Esophagus (tissue), 2 donors: ENCODE results near the gene MRPS16. TPM values are rescaled to one million over a fixed set of nuclear protein-coding genes. Genes with fewer than 3 reads are reported as not detected.
"Not testable (repeated sequence)": the region's sequence is repeated elsewhere in the genome, so short reads cannot be mapped to it uniquely, and the experiment has no call there.

Experiments
- H3K27ac ChIP-seq, 2 donors: one replicate each; pipeline ENCODE4 v1.5.1; 2013; ENCODE audit warnings: low read depth in 2 of 2, mild to moderate bottlenecking in 2 of 2, inconsistent platforms in 1 of 2, low read length in 1 of 2, moderate library complexity in 1 of 2
- H3K27me3 ChIP-seq, 2 donors: one replicate each; pipeline ENCODE4 v1.6.1; 2013; ENCODE audit warnings: low read length in 2 of 2, control low read depth in 1 of 2, mild to moderate bottlenecking in 1 of 2; ENCODE audit not compliant: insufficient read depth in 2 of 2, control insufficient read depth in 1 of 2
- H3K36me3 ChIP-seq, 2 donors: one replicate each; pipeline ENCODE4 v1.6.1; 2013; ENCODE audit warnings: low read length in 1 of 2; ENCODE audit not compliant: control insufficient read depth in 2 of 2, insufficient read depth in 2 of 2
- H3K4me1 ChIP-seq, 2 donors: one replicate each; pipeline ENCODE4 v1.6.1; 2013; ENCODE audit warnings: low read length in 1 of 2; ENCODE audit not compliant: control insufficient read depth in 2 of 2, insufficient read depth in 2 of 2
- H3K4me3 ChIP-seq, 2 donors: one replicate each; pipeline ENCODE4 v1.5.1; 2013; ENCODE audit warnings: low read length in 2 of 2, mild to moderate bottlenecking in 2 of 2, low read depth in 1 of 2, moderate library complexity in 1 of 2
- H3K9me3 ChIP-seq, 2 donors: one replicate each; pipeline ENCODE4 v1.6.1; 2013; ENCODE audit warnings: mild to moderate bottlenecking in 2 of 2, low read depth in 1 of 2, low read length in 1 of 2, moderate library complexity in 1 of 2; ENCODE audit not compliant: control insufficient read depth in 2 of 2, insufficient read depth in 1 of 2
- WGBS, 2 donors: extraction: QIAGEN DNeasy Blood & Tissue Kit; methylation state at CpG; one replicate each; pipeline ENCODE4 v1.1.7; 2013; 5-methylcytosine and 5-hydroxymethylcytosine counted together
- polyA plus RNA-seq, 2 donors: library from polyadenylated mRNA; stranded (reverse); fragments of 200-250 nt; gene quantifications; one replicate each; pipeline ENCODE4 v1.2.3, GENCODE V29; 2013
- donor health status: healthy with polysubstance abuse.
- donor health status: Bipolar disorder and iron deficiency.

The MRPS16 gene
- polyA plus RNA-seq, 2 donors, result 41.7 to 60.3 TPM

DNA sequence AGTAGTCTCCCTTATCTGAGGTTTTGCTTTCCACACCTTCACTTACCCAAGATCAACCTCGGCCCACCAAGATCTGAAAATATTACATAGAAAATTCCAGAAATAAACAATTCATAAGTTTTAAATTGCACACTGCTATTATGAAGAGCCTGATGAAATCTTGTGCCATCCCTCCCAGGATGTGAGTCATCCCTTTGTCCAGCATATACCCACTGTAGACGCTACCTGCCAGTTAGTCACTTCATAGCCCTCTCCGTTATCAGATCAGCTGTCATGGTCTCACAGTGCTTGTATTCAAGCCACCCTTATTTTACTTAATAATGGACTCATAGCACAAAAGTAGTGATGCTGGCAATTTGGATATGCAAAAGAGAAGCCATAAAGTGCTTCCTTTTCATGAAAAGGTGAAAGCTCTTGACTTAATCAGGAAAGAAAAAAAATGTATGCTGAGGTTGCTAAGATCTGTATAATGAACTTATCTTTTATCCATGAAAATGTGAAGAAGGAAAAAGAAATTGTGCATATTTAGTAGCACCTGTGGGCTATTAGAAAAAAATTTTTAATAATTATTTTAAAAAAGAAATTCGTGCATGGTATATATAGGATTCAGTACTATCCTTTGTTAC lies 9.8 kb upstream of the MRPS16 start:
- WGBS, 2 donors, result 57 to 69% methylated on average over 4 of the region's 4 CpGs
- Histone ChIP-seq H3K4me1 (no peaks in the 10 kb centered on the region), H3K4me3 (no peak overlapping the region), H3K36me3 (no peaks in the 10 kb centered on the region), H3K9me3 (no peaks in the 10 kb centered on the region), H3K27me3 (no peaks in the 10 kb centered on the region), H3K27ac (no peak overlapping the region)

DNA sequence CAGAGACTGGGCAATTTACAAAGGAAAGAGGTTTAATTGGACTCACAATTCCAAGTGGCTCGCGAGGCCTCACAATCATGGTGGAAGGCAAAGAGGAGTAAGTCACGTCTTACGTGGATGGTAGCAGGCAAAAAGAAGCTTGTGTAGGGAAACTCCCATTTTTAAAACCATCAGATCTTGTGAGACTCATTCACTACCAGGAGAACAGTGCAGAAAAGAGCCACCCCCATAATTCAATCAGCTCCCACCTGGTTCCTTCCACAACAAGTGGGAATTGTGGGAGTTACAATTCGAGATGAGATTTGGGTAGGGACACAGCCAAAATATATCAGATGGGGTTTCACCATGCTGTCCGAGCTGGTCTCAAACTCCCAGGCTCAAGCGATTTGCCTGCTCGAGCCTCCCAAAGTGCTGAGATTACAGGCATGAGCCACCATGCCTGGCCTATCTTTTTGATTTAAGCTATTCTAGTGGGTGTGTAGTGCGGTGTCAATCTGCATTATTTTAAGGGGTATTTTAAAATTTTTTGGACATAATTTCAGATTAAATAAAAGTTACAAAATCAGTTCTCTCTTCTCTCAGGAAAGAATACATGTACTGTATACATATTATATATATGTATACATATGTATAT lies 9.0 kb upstream of the MRPS16 start:
- no peaks in the 10 kb centered on the region for H3K36me3 ChIP-seq
- WGBS, 2 donors, result 86 to 95% methylated on average over 9 of the region's 9 CpGs
- no peaks in the 10 kb centered on the region for H3K27me3 ChIP-seq
- no peaks in the 10 kb centered on the region for H3K4me1 ChIP-seq
- no peak overlapping the region for H3K4me3 ChIP-seq
- H3K27ac ChIP-seq, result no peak overlapping the region
- no peaks in the 10 kb centered on the region for H3K9me3 ChIP-seq

DNA sequence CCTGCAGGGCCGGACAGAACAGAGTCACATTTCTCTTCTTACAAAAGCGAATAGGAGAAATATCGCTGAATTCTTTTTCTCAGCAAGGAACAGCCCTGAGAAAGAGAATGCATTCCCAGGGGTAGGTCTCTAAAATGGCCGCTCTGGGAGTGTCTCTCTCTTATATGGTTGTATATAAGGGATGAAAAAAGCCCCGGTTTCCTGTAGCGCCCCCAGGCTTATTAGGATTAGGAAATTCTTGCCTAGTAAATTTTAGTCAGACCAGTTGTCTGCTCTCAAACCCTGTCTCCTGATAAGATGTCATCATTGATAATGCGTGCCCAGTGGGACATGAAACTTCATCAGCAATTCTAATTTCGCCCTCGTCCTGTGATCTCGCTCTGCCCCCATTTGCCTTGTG lies 6.2 kb upstream of the MRPS16 start:
- not testable (repeated sequence) for H3K27me3 ChIP-seq, H3K36me3 ChIP-seq, H3K27ac ChIP-seq, H3K4me3 ChIP-seq, H3K4me1 ChIP-seq, H3K9me3 ChIP-seq
- 93 to 97% methylated on average over 10 of the region's 10 CpGs for WGBS, 2 donors

DNA sequence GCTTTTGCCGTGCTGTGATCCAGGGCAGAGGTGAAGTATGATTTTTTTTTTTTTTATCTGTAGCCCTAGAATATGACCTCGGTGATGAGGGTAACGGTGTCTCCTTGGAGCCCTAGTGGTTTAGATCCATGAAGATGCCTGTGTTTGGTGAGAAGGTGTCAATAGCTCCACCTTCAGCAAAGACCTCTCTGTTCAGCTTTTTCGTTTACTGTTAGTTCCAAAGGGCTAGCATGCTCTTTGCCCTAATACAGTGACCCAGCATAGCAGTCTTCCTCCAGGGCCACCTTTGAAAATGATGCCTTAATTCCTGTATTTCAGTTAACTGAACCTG lies 746 bp upstream of the MRPS16 start:
- no peaks in the 10 kb centered on the region for H3K27me3 ChIP-seq
- peak overlapping the region; percentile 72 to 83 for H3K4me3 ChIP-seq
- WGBS, 2 donors, result 0 to 1% methylated on average over 4 of the region's 4 CpGs
- peaks cover 0 to 4% of the 10 kb centered on the region in 2 donors for H3K36me3 ChIP-seq
- peak overlapping the region; percentile 93 to 95 for H3K27ac ChIP-seq
- no peaks in the 10 kb centered on the region for H3K9me3 ChIP-seq
- H3K4me1 ChIP-seq, result peaks cover 4 to 5% of the 10 kb centered on the region in 2 donors

DNA sequence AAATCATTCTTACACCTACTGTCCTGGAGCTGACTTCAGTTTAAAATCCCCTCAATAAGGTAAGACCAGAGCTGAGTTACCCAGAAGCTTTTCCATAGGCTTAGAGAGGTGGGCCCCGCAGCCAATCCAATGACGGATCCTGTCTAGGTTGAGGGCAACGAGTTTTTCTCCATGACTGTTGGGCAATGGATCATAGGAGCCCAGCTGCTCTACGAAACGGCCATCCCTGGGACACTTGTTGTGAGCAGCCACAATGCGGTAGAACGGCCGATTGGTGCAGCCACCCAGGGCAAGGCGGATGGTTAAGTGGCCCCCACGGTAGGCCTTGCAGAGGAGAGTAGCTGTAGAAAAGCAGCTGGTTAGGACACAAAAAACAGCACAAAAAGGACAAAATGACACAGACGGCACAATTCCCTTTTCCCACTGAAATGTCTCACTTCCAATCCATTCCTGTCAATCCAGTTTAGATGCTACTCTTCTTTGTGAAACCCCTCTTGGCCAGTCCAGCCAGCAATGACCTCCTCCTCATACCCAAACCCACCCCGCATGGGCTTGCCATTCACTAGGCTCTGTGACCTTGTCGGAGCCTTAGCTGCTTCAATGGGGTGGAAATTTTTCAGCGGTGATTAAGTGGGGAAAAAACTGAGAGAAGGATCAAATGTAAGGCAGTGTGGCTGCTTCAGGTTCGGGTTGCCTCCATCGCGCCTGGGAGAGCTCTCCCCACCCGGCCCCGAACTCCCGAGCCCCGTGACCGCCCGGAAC lies 580 bp downstream of the MRPS16 start:
- Histone ChIP-seq H3K27ac (peak overlapping the region; percentile 93 to 95), H3K4me3 (peak overlapping the region; percentile 72 to 83), H3K36me3 (peaks cover 0 to 4% of the 10 kb centered on the region in 2 donors), H3K4me1 (peaks cover 4 to 5% of the 10 kb centered on the region in 2 donors), H3K27me3 (no peaks in the 10 kb centered on the region), H3K9me3 (no peaks in the 10 kb centered on the region)
- WGBS, 2 donors, result 12 to 14% methylated on average over 23 of the region's 23 CpGs

DNA sequence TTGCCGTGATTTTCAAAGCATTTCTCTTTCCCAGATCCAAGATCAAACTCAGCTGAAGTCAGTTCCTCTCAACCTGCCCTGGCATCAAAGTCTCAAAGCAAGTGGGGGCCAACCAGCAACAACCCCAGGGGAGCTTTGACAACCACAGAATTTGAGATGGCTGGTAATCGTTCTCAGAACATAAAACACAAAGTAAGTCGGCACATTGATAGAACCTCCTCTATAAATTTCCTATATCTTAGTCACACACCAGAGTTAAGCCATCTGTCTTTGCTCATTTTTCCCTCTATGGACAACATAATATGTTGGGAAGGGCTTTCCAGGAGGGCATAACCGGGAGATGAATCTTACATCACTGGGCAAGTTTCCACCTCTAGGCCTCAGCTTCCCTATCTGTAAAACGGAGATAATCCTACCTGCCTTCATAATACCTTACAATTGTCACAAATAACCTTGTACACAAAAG lies 4.2 kb downstream of the MRPS16 start:
- Histone ChIP-seq H3K27me3 (no peaks in the 10 kb centered on the region), H3K27ac (no peak overlapping the region), H3K36me3 (peaks cover 0 to 4% of the 10 kb centered on the region in 2 donors), H3K9me3 (no peaks in the 10 kb centered on the region), H3K4me1 (peaks cover 4 to 5% of the 10 kb centered on the region in 2 donors), H3K4me3 (no peak overlapping the region)
- 70 to 73% methylated on average over 5 of the region's 5 CpGs for WGBS, 2 donors

DNA sequence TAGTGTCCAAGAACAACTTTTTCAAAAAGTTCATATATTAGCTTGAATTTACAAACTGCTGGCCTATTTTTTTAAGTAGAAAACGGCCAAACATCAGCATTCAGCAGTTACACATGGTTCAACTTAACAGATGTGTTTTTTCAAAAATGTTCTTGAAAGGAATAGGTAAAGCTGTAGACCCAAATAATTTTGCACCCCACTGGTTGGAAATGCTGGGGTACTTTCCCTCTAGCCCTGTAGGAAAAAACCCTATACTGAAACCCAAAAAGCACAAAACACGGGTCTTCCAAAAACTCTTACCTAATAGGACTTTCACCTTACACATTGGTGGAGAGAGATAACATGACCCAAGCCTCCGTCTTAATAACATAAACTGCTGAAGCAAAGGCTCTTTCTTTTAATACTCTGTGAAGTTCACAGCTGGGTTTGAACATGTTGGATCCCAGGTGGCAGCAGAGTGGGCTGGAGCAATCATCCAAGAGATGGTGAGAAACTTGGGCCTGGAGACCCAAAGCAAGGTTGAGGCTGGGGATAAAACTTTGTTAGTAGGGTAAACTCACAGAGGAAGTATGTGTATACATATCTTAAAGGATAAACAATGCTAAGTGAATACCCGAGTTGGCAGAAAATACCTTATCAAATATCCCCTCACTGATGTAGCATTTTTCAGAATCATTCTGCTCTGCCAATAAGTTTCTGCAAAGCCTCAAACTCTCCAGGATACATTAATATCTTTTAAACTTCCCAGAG lies 4.8 kb downstream of the MRPS16 start:
- WGBS, 2 donors, result 23 to 25% methylated on average over 4 of the region's 4 CpGs
- Histone ChIP-seq H3K4me3 (peak overlapping the region; percentile 86 to 90), H3K4me1 (peaks cover 4 to 5% of the 10 kb centered on the region in 2 donors)

DNA sequence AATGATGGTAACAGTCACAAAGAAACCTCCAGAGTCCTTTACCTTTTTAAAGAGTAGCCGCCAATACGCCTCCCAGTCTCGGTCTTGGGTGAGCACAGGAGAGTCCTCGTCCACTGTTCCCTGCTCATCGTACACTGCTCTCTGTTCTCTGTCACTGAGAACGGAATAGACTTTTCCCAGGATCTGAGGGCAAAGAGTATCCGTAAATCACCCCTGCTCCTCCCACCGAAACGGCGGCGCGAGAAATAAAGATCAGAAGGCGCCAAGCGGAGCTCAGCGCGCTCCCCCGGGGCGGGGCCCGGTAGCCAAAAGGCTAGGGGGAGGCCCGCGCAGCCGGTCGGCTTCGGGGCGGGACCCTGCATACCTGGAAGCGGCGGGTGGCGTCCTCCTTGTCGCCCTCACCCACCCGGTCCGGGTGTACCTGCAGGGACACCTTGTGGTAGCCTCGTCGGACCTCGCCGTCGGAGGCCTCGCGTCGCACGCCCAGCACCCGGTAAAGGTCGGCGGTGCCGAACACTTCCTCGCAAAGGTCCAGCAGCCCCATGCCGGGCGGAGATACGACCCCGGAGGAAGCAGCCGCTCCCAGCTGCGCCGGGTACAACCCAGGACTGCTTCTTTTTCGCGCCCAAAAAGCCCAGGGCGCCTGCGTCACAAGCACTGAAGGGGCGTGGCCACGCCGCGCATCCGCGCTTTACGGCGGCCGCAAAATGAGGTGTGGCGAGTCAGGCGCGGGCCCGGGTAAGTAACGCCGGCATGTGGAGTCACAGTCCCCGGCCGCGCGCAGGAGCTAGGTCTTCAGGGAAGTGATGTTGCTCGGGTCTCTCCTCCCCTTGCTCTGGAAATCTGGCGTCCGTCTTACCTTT lies 5.6 kb downstream of the MRPS16 start, which contains the start of gene DNAJC9:
TSS of gene DNAJC9 (minus strand) at position 610 of the 863 bp plus-strand sequence. CDS start at position 544, 66 bp downstream.
- peak within 1 kb of the TSS; percentile 96 to 98 for H3K27ac ChIP-seq
- peaks cover 2 to 4% of the 10 kb centered on the region in 2 donors for H3K36me3 ChIP-seq
- peaks cover 4 to 5% of the 10 kb centered on the region in 2 donors for H3K4me1 ChIP-seq
- no peaks in the 10 kb centered on the region for H3K27me3 ChIP-seq
- H3K4me3 ChIP-seq, result peak within 1 kb of the TSS; percentile 86 to 90
- H3K9me3 ChIP-seq, result no peaks in the 10 kb centered on the region
- WGBS, 2 donors, result 0 to 1% methylated on average over 78 of the region's 78 CpGs

More for the DNA sequence above, 4.8 kb downstream of the MRPS16 start:
- H3K36me3 ChIP-seq, result peaks cover 0 to 4% of the 10 kb centered on the region in 2 donors
- H3K9me3 ChIP-seq, result no peaks in the 10 kb centered on the region
- peak overlapping the region; percentile 62 to 98 for H3K27ac ChIP-seq
- no peaks in the 10 kb centered on the region for H3K27me3 ChIP-seq
